Stimulated activated CD4-positive, alpha-beta T cell treated with anti-CD3 and anti-CD28 coated beads, Interleukin-12 subunit alpha, Interleukin-12 subunit beta, amount 100 ng/mL, for 4 hours (primary cell): ENCODE measurements around the gene JAK1.

Source experiments
- DNase-seq: peaks from one replicate; pipeline ENCODE4 v3.0.0-alpha.2; 2020

Gene JAK1

GRCh38 chr1:64886877-64887276 lies 79.5 kb downstream of the JAK1 start:
- DNase-seq = no peak

GRCh38 chr1:64885648-64886047 lies 80.7 kb downstream of the JAK1 start:
- no peak for DNase-seq

- DNase-seq = no peak
These were observed 81.9 kb downstream of the JAK1 start for GRCh38 chr1:64884261-64885040.

- no peak for DNase-seq
These were observed 83.6 kb downstream of the JAK1 start for GRCh38 chr1:64882574-64883255.

- DNase-seq = no peak
These were observed 85.1 kb downstream of the JAK1 start for GRCh38 chr1:64881281-64881680.

DNA sequence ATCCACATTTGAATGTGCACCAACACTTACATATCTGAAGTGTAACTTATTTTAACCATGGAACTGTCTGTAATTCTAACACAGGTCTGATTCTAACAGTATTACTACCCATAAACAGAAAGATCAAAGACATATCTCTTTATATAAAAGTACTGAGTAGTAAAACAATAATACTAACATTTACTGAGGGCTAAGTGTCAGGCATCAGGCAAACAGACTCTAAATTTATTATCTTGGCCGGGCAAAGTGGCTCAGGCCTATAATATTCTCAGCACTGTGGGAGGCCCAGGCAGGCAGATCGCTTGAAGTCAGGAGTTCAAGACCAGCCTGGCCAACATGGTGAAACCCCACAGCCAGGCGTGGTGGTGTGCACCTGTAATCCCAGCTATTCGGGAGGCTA lies 85.9 kb downstream of the JAK1 start:
- no peak for DNase-seq

- DNase-seq = no peak
These were observed 87.3 kb downstream of the JAK1 start for GRCh38 chr1:64878931-64879611.

- no peak for DNase-seq
These were observed 88.3 kb downstream of the JAK1 start for GRCh38 chr1:64878090-64878489.

DNA sequence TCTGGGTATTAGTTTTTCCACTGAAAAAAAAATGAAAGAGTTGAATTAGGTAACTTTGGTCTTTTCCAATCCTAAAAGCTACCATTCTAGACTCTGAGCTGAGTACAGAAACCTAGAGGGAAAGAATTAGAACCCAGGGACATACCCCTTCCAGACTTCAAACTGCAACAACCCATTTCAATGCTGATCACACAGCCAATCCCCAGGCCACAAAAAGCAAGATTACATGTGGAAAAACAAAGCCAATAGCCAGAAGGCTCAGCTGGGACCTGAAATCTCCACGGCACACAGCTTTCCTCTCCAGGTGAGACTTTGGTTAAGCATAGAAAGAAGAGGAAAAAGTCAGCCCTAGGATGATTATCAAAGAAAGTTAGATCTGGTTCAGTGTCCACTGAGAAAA lies 88.8 kb downstream of the JAK1 start:
- DNase-seq = no peak

DNA sequence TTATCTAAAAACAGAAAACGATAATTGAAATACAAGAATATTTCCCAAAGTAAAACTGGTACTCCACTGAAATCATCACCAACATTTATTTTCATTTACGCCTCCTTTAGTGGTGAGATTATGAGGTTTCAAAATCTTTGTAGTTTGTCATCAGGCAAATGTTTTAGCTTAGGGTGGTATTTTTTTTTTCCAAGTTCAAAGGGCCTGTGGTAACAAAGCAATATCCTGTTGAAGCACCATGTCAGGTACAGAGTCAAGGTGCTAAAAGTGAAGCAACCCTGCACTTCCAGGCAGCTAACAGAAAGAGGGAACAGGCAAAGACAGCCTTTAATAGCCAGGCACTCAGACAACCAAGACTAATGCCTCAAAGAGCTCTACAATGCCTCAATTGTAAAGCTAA lies 89.2 kb downstream of the JAK1 start:
- DNase-seq = no peak

DNA sequence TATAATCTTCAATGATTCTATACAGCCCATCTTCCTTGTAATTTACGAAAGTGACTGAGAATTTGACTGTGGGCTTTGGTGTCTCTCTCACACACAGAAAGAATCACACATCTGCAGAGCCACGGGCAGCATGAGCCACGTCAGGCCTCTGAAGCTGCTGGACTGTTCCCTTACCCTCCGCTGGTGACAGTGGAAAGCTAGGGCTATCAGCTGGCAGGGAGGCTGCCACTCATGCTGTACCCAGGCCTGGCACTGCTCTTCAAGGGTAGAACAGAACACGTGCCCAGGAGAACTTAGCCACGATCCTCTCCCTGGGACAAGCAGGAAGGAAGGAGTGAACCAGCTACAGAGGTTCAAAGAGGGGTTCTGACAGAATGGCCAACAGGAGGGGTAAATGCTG lies 90.7 kb downstream of the JAK1 start:
- DNase-seq = no peak

DNA sequence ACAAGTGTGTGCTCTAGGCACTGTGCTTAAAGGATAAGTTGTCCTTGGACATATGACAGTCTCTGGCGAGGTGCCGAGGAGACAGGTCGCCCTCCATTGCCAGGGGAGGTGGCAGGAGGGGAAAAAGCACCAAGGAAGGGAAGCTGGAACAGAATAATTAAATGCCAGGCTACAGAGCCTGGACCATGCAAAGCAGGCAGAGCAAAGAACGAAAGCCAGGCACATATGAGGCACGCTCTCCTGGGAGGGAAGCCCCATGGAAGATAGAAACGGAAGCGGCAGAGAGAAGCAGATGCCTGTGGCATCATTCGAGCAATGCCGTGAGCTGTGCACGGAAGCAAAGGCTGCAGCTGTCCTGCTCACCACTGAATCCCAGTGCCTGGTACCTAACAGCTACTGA lies 91.2 kb downstream of the JAK1 start:
- DNase-seq = no peak

DNA sequence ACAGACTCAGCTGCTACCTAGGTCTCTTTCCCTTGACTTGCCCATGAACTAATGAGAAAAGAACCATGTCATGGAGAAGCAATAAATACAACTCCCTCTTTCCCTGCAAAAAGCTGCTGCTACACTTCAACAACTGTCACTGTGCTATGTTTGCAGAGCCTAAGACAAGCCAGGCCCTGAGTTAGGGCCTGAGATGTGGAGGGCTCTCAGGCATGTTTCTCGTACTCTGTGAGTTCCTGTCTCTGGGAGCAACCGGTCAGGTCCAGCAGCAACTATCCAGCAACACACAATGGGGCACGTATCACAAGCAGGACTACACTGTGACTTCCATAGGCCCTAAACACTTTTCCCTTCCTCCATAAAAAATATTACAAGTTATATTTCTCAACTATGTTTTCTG lies 91.7 kb downstream of the JAK1 start:
- no peak for DNase-seq

DNA sequence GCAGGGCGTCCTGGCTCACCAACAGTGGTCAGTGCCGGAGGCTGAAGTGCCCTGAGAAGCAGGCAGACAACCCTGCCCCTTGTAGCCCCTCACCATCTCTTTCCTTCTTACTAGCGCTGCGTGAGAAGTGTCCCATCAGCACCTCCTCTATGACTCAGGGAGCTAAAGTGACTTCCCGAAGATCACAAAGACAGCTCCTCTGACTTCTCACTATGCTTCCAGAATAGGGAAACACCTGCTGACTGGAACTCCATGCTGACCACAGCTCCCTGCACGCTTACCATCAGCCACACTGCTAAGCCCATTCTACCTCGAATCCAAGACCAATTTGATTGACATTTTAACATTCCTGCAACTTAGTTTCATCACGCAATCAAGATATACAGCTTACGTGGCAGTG lies 92.8 kb downstream of the JAK1 start:
- no peak for DNase-seq

GRCh38 chr1:64872067-64872466 lies 94.3 kb downstream of the JAK1 start:
- DNase-seq = no peak

DNA sequence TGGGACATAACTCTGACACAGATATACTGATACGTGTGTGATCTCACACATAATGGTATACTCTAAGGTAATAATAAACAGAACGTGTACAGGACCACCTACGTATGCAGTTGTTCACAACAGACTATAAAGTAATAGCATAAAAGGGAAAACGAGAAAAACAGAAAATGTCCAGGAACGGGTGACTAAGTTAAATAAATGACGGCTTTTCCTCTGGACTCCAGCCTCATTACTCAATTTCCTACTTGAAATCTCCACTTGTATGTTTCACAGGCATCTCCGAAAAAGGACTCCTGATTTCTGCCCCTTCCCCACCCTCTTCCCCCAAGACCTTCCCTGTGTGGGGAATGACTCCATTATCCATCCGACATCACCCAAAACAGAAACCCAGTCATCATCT lies 95.1 kb downstream of the JAK1 start:
- no peak for DNase-seq

- DNase-seq = no peak
These were observed 99.1 kb downstream of the JAK1 start for GRCh38 chr1:64867266-64867665.

DNA sequence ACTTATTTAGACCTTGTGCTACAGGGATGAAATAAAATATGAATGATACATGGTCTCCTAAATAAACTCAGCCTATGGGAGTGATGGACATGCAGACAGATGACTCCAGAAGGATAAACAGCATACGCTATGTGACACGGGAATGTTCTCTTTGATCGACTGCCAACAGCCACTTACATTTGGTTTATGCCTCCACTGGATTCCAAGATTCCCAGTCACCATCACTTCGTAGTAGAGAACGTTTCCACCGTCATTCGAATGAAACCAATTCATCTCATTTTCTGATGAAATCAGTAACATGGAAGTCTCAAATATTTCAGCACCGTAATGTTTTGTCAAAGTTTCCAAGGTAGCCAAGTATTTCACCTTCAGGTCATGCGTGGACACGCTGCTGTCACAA lies 99.7 kb downstream of the JAK1 start:
- DNase-seq = no peak

DNA sequence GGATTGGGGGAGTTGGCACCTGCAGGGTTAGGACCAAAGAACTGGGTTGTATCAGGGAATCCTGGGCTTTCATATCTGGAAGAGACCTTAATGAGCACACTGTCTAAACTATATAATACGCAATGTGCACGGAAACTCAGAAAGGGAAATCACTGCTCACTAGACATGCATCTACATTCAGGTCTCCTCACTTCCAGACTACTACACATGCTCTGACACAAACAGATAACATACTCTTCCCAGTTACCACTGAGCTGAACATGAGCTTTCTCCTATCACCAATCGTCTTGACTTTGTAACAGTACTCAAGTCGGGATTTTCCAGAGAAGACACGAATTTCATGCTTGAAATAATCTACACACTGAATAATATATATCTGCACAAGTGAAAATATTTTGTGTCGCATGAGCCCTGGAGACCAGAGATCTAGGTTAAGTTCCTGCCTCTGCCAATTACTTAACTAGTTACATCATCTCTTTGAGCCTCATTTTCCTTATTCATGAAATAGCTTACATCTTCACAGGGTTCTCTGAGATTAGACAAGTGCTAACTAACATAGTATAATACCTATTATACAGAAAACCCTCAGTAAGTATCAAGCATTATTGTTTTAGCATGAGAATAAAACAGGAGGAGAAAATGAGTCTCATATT lies 101.1 kb downstream of the JAK1 start:
- DNase-seq = no peak

DNA sequence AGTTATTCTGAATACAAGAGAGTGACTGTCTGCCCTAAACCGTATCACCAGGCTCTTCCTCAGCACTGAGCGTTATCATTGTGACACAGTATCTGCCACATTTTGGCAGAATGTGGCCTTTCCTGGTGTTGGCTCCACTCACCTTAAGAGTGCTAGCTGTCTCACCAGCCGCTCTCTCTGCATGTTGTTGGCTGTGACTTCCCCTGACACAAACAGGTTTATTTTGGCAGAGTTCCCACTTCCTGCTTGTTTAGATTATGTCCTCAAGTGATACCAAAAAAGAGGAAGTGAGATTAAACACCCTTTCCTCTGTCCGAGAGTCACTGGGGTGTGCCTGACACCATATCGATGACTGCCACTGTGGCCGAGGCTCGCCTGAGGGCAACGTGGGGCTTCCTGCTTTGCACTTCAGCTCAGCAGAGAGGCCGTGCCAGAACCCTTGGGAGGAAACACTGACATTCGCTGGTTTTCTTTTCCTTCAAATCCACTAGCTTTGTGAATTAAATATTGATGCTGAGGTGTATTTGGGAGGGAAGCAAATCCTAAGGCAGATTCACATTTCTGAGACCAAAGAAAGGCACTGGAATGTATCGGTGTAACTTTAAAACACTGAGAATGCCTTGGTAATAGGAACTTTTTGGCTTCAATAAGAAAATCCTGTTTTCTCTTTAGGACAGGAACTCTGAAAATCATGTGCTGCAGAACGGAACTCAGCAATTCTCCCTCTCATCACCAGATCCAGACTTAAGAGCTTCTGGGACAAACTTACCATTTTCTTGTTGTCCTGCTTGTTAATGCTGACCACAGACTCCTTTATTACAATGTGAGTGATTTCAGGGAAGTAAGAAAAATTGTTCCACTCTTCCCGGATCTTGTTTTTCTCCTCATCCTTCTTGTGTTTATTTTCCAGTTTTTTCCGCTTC lies 102.1 kb downstream of the JAK1 start:
- no peak for DNase-seq

DNA sequence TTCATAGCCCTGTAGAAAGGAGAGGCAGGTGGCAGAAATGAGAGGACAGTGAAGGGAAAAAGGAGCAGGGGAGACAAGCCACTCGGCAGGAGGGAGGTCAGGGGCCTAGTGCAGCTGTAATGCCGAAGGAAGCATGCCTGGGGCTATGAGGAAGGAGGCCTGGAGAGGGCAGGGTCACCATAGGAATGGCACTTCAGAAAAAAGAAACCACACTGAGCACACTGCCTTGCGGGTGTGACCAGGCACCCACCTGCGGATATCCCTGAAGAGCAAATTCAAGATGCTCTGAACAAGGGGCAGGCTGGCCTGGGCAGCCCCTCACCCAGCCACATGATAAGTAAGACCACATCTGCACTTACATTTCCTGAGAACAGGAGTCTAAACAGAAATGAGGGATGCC lies 104.7 kb downstream of the JAK1 start:
- no peak for DNase-seq

- no peak for DNase-seq
These were observed 109.0 kb downstream of the JAK1 start for GRCh38 chr1:64857347-64857746.

DNA sequence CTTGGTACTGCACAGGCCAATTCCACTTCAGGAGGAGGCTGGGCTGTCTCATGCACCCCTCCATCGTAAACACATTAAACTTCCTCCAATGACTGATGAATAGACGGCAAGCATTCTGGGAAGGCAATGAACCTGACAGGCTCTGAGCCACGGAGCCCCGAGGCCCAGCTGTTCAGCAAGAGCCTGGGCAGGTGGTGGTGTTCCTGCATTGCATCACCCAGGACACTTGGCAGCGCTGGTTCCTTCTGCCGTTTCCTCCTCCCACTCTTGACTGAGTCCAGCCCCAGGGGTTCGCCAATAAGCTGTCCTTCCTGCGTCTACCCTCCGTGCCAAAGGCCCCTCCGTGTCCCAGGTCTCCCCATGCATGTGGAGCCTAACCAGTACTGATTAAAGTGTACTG lies 109.8 kb downstream of the JAK1 start:
- no peak for DNase-seq
